ENCODE data around the gene MATCAP1. TPM values are rescaled to one million over a fixed set of nuclear protein-coding genes. Genes with fewer than 3 reads are reported as not detected.

MATCAP1 gene
- polyA plus RNA-seq, 1 donor (not counting 4 experiments of a cell fraction or from before 2014, with no cell fraction given) = 13.3 TPM

GRCh38 chr16:67185651-67186134, 1.9 kb upstream of the MATCAP1 start:
- FAIRE-seq (no peak), DNase-seq (ENCODE audit: low read depth, low spot score) (no peak)
- H2AFZ ChIP-seq (ENCODE audit: control insufficient read depth, low read length) = no peak overlapping the region
- H3K27ac ChIP-seq (ENCODE audit: control insufficient read depth, insufficient read depth, low read length) = no peak overlapping the region
- H3K79me2 ChIP-seq (ENCODE audit: control insufficient read depth, insufficient read depth, low read length) = peaks cover 7% of the 10 kb centered on the region
- TF ChIP-seq EZH2 (IDR thresholded peaks at IDR 0.05; ENCODE audit: low read length) = no peak
- TF ChIP-seq CTCF (optimal IDR thresholded peaks at IDR 0.05 in 1 of 3, IDR thresholded peaks at IDR 0.05 in 1 of 3, conservative IDR thresholded peaks at IDR 0.05 in 1 of 3; ENCODE audit: extremely low read depth in 1 of 3, insufficient read depth in 2 of 3, low read length in 3 of 3) = no peak
- no peaks in the 10 kb centered on the region for H3K27me3 ChIP-seq (ENCODE audit: control insufficient read depth, extremely low read depth, insufficient read depth, low read length)
- H3K9ac ChIP-seq (ENCODE audit: control insufficient read depth, extremely low read depth, insufficient read depth, low read length) = no peak overlapping the region
- peaks cover 25% of the 10 kb centered on the region for H3K4me1 ChIP-seq (ENCODE audit: control insufficient read depth, extremely low read depth, insufficient read depth, low read length)
- no peaks in the 10 kb centered on the region for H3K36me3 ChIP-seq (ENCODE audit: control insufficient read depth in 2 of 2, extremely low read depth in 1 of 2, insufficient read depth in 2 of 2, low read length in 2 of 2)
- H3K4me2 ChIP-seq (ENCODE audit: control insufficient read depth, extremely low read depth, insufficient read depth, low read depth, low read length) = peak overlapping the region; percentile 73
- H4K20me1 ChIP-seq (ENCODE audit: control insufficient read depth, extremely low read depth, insufficient read depth, low read length) = no peaks in the 10 kb centered on the region
- H3K4me3 ChIP-seq (ENCODE audit: control insufficient read depth in 2 of 3, extremely low read depth in 1 of 3, insufficient read depth in 2 of 3, low read depth in 1 of 3, low read length in 3 of 3) = no peak overlapping the region
- H3K9me1 ChIP-seq (ENCODE audit: control insufficient read depth, extremely low read depth, insufficient read depth, low read length) = peaks cover 2% of the 10 kb centered on the region
- no peaks in the 10 kb centered on the region for H3K9me3 ChIP-seq (ENCODE audit: control insufficient read depth, low read depth, low read length)
- dilution Hi-C loops (cut with MboI; ENCODE audit: extremely low pct_ligation_motif_present, low sequenced_read_pairs) = no loop called here

- peaks cover 2% of the 10 kb centered on the region for H3K9me1 ChIP-seq (ENCODE audit: control insufficient read depth, extremely low read depth, insufficient read depth, low read length)
- FAIRE-seq = peak; percentile 72
- dilution Hi-C loops (cut with MboI; ENCODE audit: extremely low pct_ligation_motif_present, low sequenced_read_pairs) = no loop called here
- H3K4me2 ChIP-seq (ENCODE audit: control insufficient read depth, extremely low read depth, insufficient read depth, low read depth, low read length) = peak overlapping the region; percentile 73
- H3K27ac ChIP-seq (ENCODE audit: control insufficient read depth, insufficient read depth, low read length) = no peak overlapping the region
- H3K79me2 ChIP-seq (ENCODE audit: control insufficient read depth, insufficient read depth, low read length) = peaks cover 7% of the 10 kb centered on the region
- H2AFZ ChIP-seq (ENCODE audit: control insufficient read depth, low read length) = no peak overlapping the region
- no peaks in the 10 kb centered on the region for H4K20me1 ChIP-seq (ENCODE audit: control insufficient read depth, extremely low read depth, insufficient read depth, low read length)
- peak; percentile 56 for DNase-seq (ENCODE audit: low read depth, low spot score)
- no peaks in the 10 kb centered on the region for H3K36me3 ChIP-seq (ENCODE audit: control insufficient read depth in 2 of 2, extremely low read depth in 1 of 2, insufficient read depth in 2 of 2, low read length in 2 of 2)
- TF ChIP-seq EZH2 (IDR thresholded peaks at IDR 0.05; ENCODE audit: low read length) = no peak
- TF ChIP-seq CTCF (optimal IDR thresholded peaks at IDR 0.05 in 1 of 3, IDR thresholded peaks at IDR 0.05 in 1 of 3, conservative IDR thresholded peaks at IDR 0.05 in 1 of 3; ENCODE audit: extremely low read depth in 1 of 3, insufficient read depth in 2 of 3, low read length in 3 of 3) = peak; percentile 79 to 94 (median 82)
- no peaks in the 10 kb centered on the region for H3K9me3 ChIP-seq (ENCODE audit: control insufficient read depth, low read depth, low read length)
- no peaks in the 10 kb centered on the region for H3K27me3 ChIP-seq (ENCODE audit: control insufficient read depth, extremely low read depth, insufficient read depth, low read length)
- no peak overlapping the region for H3K4me3 ChIP-seq (ENCODE audit: control insufficient read depth in 2 of 3, extremely low read depth in 1 of 3, insufficient read depth in 2 of 3, low read depth in 1 of 3, low read length in 3 of 3)
- no peak overlapping the region for H3K9ac ChIP-seq (ENCODE audit: control insufficient read depth, extremely low read depth, insufficient read depth, low read length)
- H3K4me1 ChIP-seq (ENCODE audit: control insufficient read depth, extremely low read depth, insufficient read depth, low read length) = peaks cover 25% of the 10 kb centered on the region
Observed at GRCh38 chr16:67184995-67185650, 1.4 kb upstream of the MATCAP1 start.
